Ureter (tissue), 1 donor: ENCODE measurements around the gene HAGH. TPM values are rescaled to one million over a fixed set of nuclear protein-coding genes. Genes with fewer than 3 reads are reported as not detected.

ENCODE experiments used
- DNase-seq: peaks from one replicate; pipeline ENCODE4 v3.0.0-alpha.2; 2020; ENCODE audit warnings: low spot score
- total RNA-seq: library from RNA; stranded (reverse); gene quantifications from one replicate; pipeline ENCODE4 v1.2.4, GENCODE V29; 2023
- donor health status: DM: yes; HTN: yes; CAD: no.

The HAGH gene
- total RNA-seq, 1 donor from 2014 or later = 37.5 TPM

GRCh38 chr16:1762196-1762878 lies 64.3 kb downstream of the HAGH start:
- DNase-seq = no peak

- no peak for DNase-seq
These were observed 64.9 kb downstream of the HAGH start for GRCh38 chr16:1761751-1762150.

GRCh38 chr16:1760911-1761310 lies 65.7 kb downstream of the HAGH start:
- DNase-seq = no peak

GRCh38 chr16:1759511-1759910 lies 67.1 kb downstream of the HAGH start:
- DNase-seq = no peak

GRCh38 chr16:1758923-1759322 lies 67.7 kb downstream of the HAGH start:
- no peak for DNase-seq

- no peak for DNase-seq
These were observed 68.7 kb downstream of the HAGH start for GRCh38 chr16:1757714-1758461.

Other genes starting within 250 kb of the HAGH start
- gene IFT140, start 214.8 kb downstream of the HAGH start, total RNA-seq = 35.1 TPM
- 31.4 TPM for gene CRAMP1, start 214.5 kb downstream of the HAGH start, total RNA-seq
- gene JPT2, start 148.5 kb downstream of the HAGH start, total RNA-seq = 108 TPM
- gene MAPK8IP3, start 120.6 kb downstream of the HAGH start, total RNA-seq = 112 TPM
- gene NME3, start 55.3 kb downstream of the HAGH start, total RNA-seq = 79.7 TPM
- 49.7 TPM for gene EME2, start 54.0 kb downstream of the HAGH start, total RNA-seq
- gene MRPS34, start 53.7 kb downstream of the HAGH start, total RNA-seq = 78.6 TPM
- 39.2 TPM for gene SPSB3, start 44.3 kb downstream of the HAGH start, total RNA-seq
- 48.9 TPM for gene NUBP2, start 43.9 kb downstream of the HAGH start, total RNA-seq
- not detected for gene IGFALS, start 33.1 kb downstream of the HAGH start, total RNA-seq
- gene FAHD1, start 381 bp upstream of the HAGH start, total RNA-seq = 29.3 TPM
- not detected for gene MEIOB, start 45.3 kb upstream of the HAGH start, total RNA-seq
- 12.9 TPM for gene HS3ST6, start 91.6 kb upstream of the HAGH start, total RNA-seq
- 27.2 TPM for gene MSRB1, start 116.4 kb upstream of the HAGH start, total RNA-seq
- not detected for gene RPL3L, start 127.9 kb upstream of the HAGH start, total RNA-seq
- gene NDUFB10, start 132.7 kb upstream of the HAGH start, total RNA-seq = 97.5 TPM
- 2,737 TPM for gene RPS2, start 138.0 kb upstream of the HAGH start, total RNA-seq
- gene RNF151, start 140.0 kb upstream of the HAGH start, total RNA-seq = not detected
- 37.0 TPM for gene TBL3, start 145.2 kb upstream of the HAGH start, total RNA-seq
- 0.65 TPM for gene NOXO1, start 154.6 kb upstream of the HAGH start, total RNA-seq
- gene GFER, start 157.4 kb upstream of the HAGH start, total RNA-seq = 16.5 TPM
- gene SYNGR3, start 163.1 kb upstream of the HAGH start, total RNA-seq = 0.86 TPM
- gene ZNF598, start 183.0 kb upstream of the HAGH start, total RNA-seq = 46.4 TPM
- not detected for gene NPW, start 193.0 kb upstream of the HAGH start, total RNA-seq
- gene NHERF2, start 200.1 kb upstream of the HAGH start, total RNA-seq = 106 TPM
- gene NTHL1, start 221.0 kb upstream of the HAGH start, total RNA-seq = 11.8 TPM
- gene TSC2, start 221.2 kb upstream of the HAGH start, total RNA-seq = 178 TPM